GM12878 (cell line): ENCODE data around the gene SLC12A3. TPM values are rescaled to one million over a fixed set of nuclear protein-coding genes. Genes with fewer than 3 reads are reported as not detected.

Source experiments
- ATAC-seq: fragments of 200-7000 bp; cut with Tn5 transposase; 3 replicates; pipeline ENCODE4 v1.9.1; 2020; ENCODE audit warnings: mild to moderate bottlenecking, moderate library complexity
- BruUV-seq: library from RNA; stranded (reverse); fragments of 400-500 nt; replicated peaks from 2 replicates; lab custom pipeline; 2021; lab: Mats Ljungman, UMichigan
- CTCF ChIA-PET: fragments of 300-600 bp; sonication (Branson Sonifier 250); formaldehyde crosslinking; extraction: SDS; loops from one replicate; lab custom pipeline; 2021; ENCODE audit warnings: inconsistent platforms; lab: Yijun Ruan, JAX
- POLR2A ChIA-PET: fragments of 350-600 bp; formaldehyde crosslinking; extraction: SDS; loops from one replicate; lab custom pipeline; 2021; ENCODE audit warnings: inconsistent platforms; lab: Charles Lee
- RAD21 ChIA-PET: fragments of 300-600 bp; sonication (Branson Sonifier 250); formaldehyde crosslinking; loops from one replicate; lab custom pipeline; 2023; ENCODE audit warnings: antibody characterized with exemption; ENCODE audit not compliant: unreplicated experiment; lab: Charles Lee
- SMC1A ChIA-PET: fragments of 300-600 bp; sonication (Branson Sonifier 250); formaldehyde crosslinking; loops from one replicate; lab custom pipeline; 2023; ENCODE audit not compliant: unreplicated experiment, uncharacterized antibody; lab: Charles Lee
- DNase-seq: peaks from one replicate; pipeline ENCODE4 v3.0.0-alpha.2; 2011; ENCODE audit warnings: low read depth, low spot score
- FAIRE-seq: peaks from 3 replicates; lab custom pipeline; 2011; peaks lifted over from hg19 to GRCh38; lab: Jason Lieb, UNC
- H2AFZ ChIP-seq: 2 replicates; pipeline ENCODE4 v1.6.0; 2011; ENCODE audit warnings: low read depth, low read length, control low read depth; ENCODE audit not compliant: control insufficient read depth
- H3K27ac ChIP-seq: 2 replicates; pipeline ENCODE4 v1.5.1; 2011; ENCODE audit warnings: control low read depth; ENCODE audit not compliant: control insufficient read depth, insufficient read depth
- H3K27me3 ChIP-seq, 2 experiments: replicated peaks in 1 of 2; 2 replicates each; pipeline versions ENCODE4 v1.6.0 to v1.6.1; 2011; ENCODE audit warnings: low read length in 1 of 2; ENCODE audit not compliant: control insufficient read depth in 2 of 2, insufficient read depth in 2 of 2
- H3K36me3 ChIP-seq, 2 experiments: 2 replicates each; pipeline ENCODE4 v1.5.1; 2011; ENCODE audit warnings: low read length in 1 of 2; ENCODE audit not compliant: control insufficient read depth in 2 of 2, insufficient read depth in 2 of 2
- H3K4me1 ChIP-seq: 2 replicates; pipeline ENCODE4 v1.6.1; 2011; ENCODE audit warnings: mild to moderate bottlenecking, low read length, moderate library complexity, mixed read lengths; ENCODE audit not compliant: control insufficient read depth, insufficient read depth
- H3K4me2 ChIP-seq: 2 replicates; pipeline ENCODE4 v1.6.0; 2011; ENCODE audit warnings: control low read depth; ENCODE audit not compliant: control insufficient read depth, insufficient read depth
- H3K4me3 ChIP-seq: fragments of 200-600 bp; sonication (generic); 2 replicates; pipeline ENCODE4 v1.5.1; 2016
- H3K79me2 ChIP-seq: 2 replicates; pipeline ENCODE4 v1.6.0; 2011; ENCODE audit warnings: low read length; ENCODE audit not compliant: control insufficient read depth, insufficient read depth
- H3K9ac ChIP-seq: 2 replicates; pipeline ENCODE4 v1.8.0; 2011; ENCODE audit warnings: low read length, control low read depth, mixed read lengths; ENCODE audit not compliant: control insufficient read depth, insufficient read depth
- H3K9me3 ChIP-seq: replicated peaks from 3 replicates; pipeline ENCODE4 v1.5.1; 2011; ENCODE audit warnings: mild to moderate bottlenecking, low read length; ENCODE audit not compliant: control insufficient read depth, insufficient read depth
- H4K20me1 ChIP-seq: 2 replicates; pipeline ENCODE4 v1.6.0; 2011; ENCODE audit not compliant: control insufficient read depth, insufficient read depth
- ATF2 ChIP-seq: IDR thresholded peaks from 2 replicates; pipeline ENCODE4 v1.6.1; 2012; ENCODE audit warnings: low read length, inconsistent platforms
- ATF7 ChIP-seq: fragments of 450-650 bp; IDR thresholded peaks from 2 replicates; pipeline ENCODE4 v1.6.1; 2016; ENCODE audit warnings: low read depth, mild to moderate bottlenecking
- E2F4 ChIP-seq: IDR thresholded peaks from 2 replicates; pipeline ENCODE4 v1.6.1; 2012; ENCODE audit warnings: low read depth, low read length, improper control_type of control experiment
- ETV6 ChIP-seq, 2 experiments: fragments of 450-650 bp in 1 of 2; IDR thresholded peaks in 1 of 2; conservative IDR thresholded peaks in 1 of 2; 2 replicates each; pipeline ENCODE4 v1.6.1; 2014; ENCODE audit warnings: antibody characterized with exemption in 1 of 2, borderline replicate concordance in 1 of 2, low read depth in 1 of 2, mild to moderate bottlenecking in 1 of 2, moderate library complexity in 1 of 2
- FOS ChIP-seq: IDR thresholded peaks from 3 replicates; pipeline ENCODE4 v1.6.1; 2011; ENCODE audit warnings: borderline replicate concordance; ENCODE audit not compliant: insufficient read length; ENCODE audit errors: extremely low read depth
- IRF5 ChIP-seq: fragments of 450-650 bp; IDR thresholded peaks from 2 replicates; pipeline ENCODE4 v1.6.1; 2017; ENCODE audit warnings: borderline replicate concordance
- JUND ChIP-seq: IDR thresholded peaks from 2 replicates; pipeline ENCODE4 v1.6.1; 2012; ENCODE audit warnings: low read depth, mild to moderate bottlenecking, low read length, improper control_type of control experiment, moderate library complexity
- MLLT1 ChIP-seq: fragments of 450-650 bp; IDR thresholded peaks from 2 replicates; pipeline ENCODE4 v1.6.1; 2016; ENCODE audit warnings: mild to moderate bottlenecking
- NFIC ChIP-seq: IDR thresholded peaks from 2 replicates; pipeline ENCODE4 v1.6.1; 2012; ENCODE audit warnings: low read depth, mild to moderate bottlenecking, inconsistent platforms, low read length, moderate library complexity
- POLR2A ChIP-seq: IDR thresholded peaks from 2 replicates; pipeline ENCODE4 v1.6.1; 2011; ENCODE audit warnings: low read depth, mild to moderate bottlenecking, low read length
- POLR2AphosphoS2 ChIP-seq: IDR thresholded peaks from 2 replicates; pipeline ENCODE4 v1.6.1; 2011; ENCODE audit warnings: low read depth, mild to moderate bottlenecking, low read length, improper control_type of control experiment, moderate library complexity
- POLR2AphosphoS5 ChIP-seq: IDR thresholded peaks from 2 replicates; pipeline ENCODE4 v1.6.1; 2011; ENCODE audit warnings: mild to moderate bottlenecking, low read length, inconsistent platforms
- RAD51 ChIP-seq: fragments of 450-650 bp; IDR thresholded peaks from 2 replicates; pipeline ENCODE4 v1.6.1; 2016; ENCODE audit warnings: moderate library complexity, mild to moderate bottlenecking, inconsistent platforms
- RELA ChIP-seq: fragments of 450-650 bp; IDR thresholded peaks from 2 replicates; pipeline ENCODE4 v1.8.0; 2014; ENCODE audit warnings: borderline replicate concordance; ENCODE audit not compliant: partially characterized antibody
- SUZ12 ChIP-seq: fragments of 200-600 bp; sonication (generic); IDR thresholded peaks from one replicate; pipeline ENCODE4 v1.6.1; 2018; ENCODE audit warnings: antibody characterized with exemption, mild to moderate bottlenecking; ENCODE audit not compliant: unreplicated experiment
- TCF12 ChIP-seq: IDR thresholded peaks from 2 replicates; pipeline ENCODE4 v1.6.1; 2011; ENCODE audit warnings: low read depth, mild to moderate bottlenecking, low read length
- TCF3 ChIP-seq: IDR thresholded peaks from 2 replicates; pipeline ENCODE4 v1.6.1; 2012; ENCODE audit warnings: low read depth, mild to moderate bottlenecking, low read length, borderline replicate concordance; ENCODE audit not compliant: insufficient read depth
- ZZZ3 ChIP-seq: IDR thresholded peaks from 2 replicates; pipeline ENCODE4 v1.6.1; 2011; ENCODE audit warnings: low read depth; ENCODE audit not compliant: control insufficient read depth, insufficient read length
- WGBS: methylation state at CpG from one replicate; pipeline ENCODE4 v1.1.6; 2016; ENCODE audit warnings: low lambda C conversion rate; ENCODE audit not compliant: insufficient replicate concordance, insufficient coverage; ENCODE audit errors: missing lambda C conversion rate; 5-methylcytosine and 5-hydroxymethylcytosine counted together
- in situ Hi-C: fragments of 300-500 bp; cut with MboI; formaldehyde crosslinking; loops from 9 replicates; pipeline ENCODE4 v1.14.3; 2018; ENCODE audit warnings: mixed read lengths
- intact Hi-C: fragments of 100-400 bp; cut with micrococcal nuclease; formaldehyde crosslinking; loops from one replicate; pipeline ENCODE4 v1.14.2; 2022; ENCODE audit not compliant: unreplicated experiment
- polyA plus RNA-seq, 11 experiments: library from polyadenylated mRNA; depleted of rRNA in 4 of 11; unstranded in 6 of 11; stranded (reverse) in 5 of 11; fragments of >200 nt; fragmentation: Nextera tagmentation in 4 of 11; fragmentation: Illumina TruSeq in 1 of 11; extraction: Ambion mirVana in 4 of 11; extraction: Trizol in 1 of 11; gene quantifications; 1 replicate in 1 of 11; 2 replicates in 10 of 11; pipeline versions ENCODE4 v1.2.1 to v1.2.3, GENCODE V29; 2011 to 2016; ENCODE audit warnings: inconsistent platforms in 2 of 11, missing spikeins in 2 of 11, low read depth in 1 of 11
- total RNA-seq, 4 experiments: library from RNA; depleted of rRNA in 3 of 4; stranded (reverse); fragments of >200 nt in 3 of 4; fragmentation: Illumina TruSeq in 1 of 4; extraction: Trizol in 1 of 4; gene quantifications; 2 replicates each; pipeline versions ENCODE4 v1.2.1 to v1.2.3, GENCODE V29; 2013 to 2021

The SLC12A3 gene
- total and polyA plus RNA-seq, 10 of the 15 experiments (the other 5 are each of a cell fraction or from before 2014, with no cell fraction given), result 0.05 to 6.3 (median 3.1) TPM

GRCh38 chr16:56935201-56935600, 70.2 kb downstream of the SLC12A3 start (continued):
- TF ChIP-seq E2F4 (no peak), POLR2AphosphoS5 (peak; percentile 47; the same call in 1 of the 2 replicates), ATF7 (no peak), IRF5 (no peak), ZZZ3 (no peak), RELA (no peak), TCF12 (no peak)

- ATAC-seq, result no peak
- H3K4me2 ChIP-seq, result peak overlapping the region; percentile 38
- 33% methylated on average over 5 of the region's 5 CpGs for WGBS
- ChIA-PET CTCF (interaction anchor here (0.7 to 2.1 kb wide), 7 partner anchors 9 to 110 kb away, joined by 3 to 15 read pairs (median 4); partner anchors contain the start of gene SLC12A3), SMC1A (interaction anchor here (0.7 to 4.6 kb wide), 25 partner anchors 9 to 105 kb away, joined by 3 to 18 read pairs (median 4); partner anchors contain the start of gene SLC12A3), POLR2A (interaction anchor here (0.6 to 21.1 kb wide), 10 partner anchors 9 to 74 kb away, joined by 3 to 306 read pairs (median 6); no protein-coding TSS in a partner anchor), RAD21 (interaction anchor here (0.9 to 2.1 kb wide), 13 partner anchors 9 to 87 kb away, joined by 3 to 11 read pairs (median 5); no protein-coding TSS in a partner anchor)
- no peaks in the 10 kb centered on the region for H3K9me3 ChIP-seq
- in situ Hi-C loops (no loop called here), intact Hi-C loops (no loop called here)
- H3K36me3 ChIP-seq, result peaks cover 8 to 31% of the 10 kb centered on the region in 2 experiments
- DNase-seq, result no peak
- no peak overlapping the region for H2AFZ ChIP-seq
- H4K20me1 ChIP-seq, result no peaks in the 10 kb centered on the region
- no peak overlapping the region for H3K27ac ChIP-seq
- H3K9ac ChIP-seq, result no peak overlapping the region; the same call in 1 of the 2 replicates
- H3K4me3 ChIP-seq, result peak overlapping the region; percentile 39
- H3K27me3 ChIP-seq, result no peaks in the 10 kb centered on the region
- peaks cover 38% of the 10 kb centered on the region for H3K4me1 ChIP-seq
- BruUV-seq, result no TSS peak
- peaks cover 54% of the 10 kb centered on the region for H3K79me2 ChIP-seq
- no peak for FAIRE-seq
- TF ChIP-seq POLR2AphosphoS5 (peak; percentile 52; the same call in 1 of the 2 replicates), NFIC (no peak), TCF3 (no peak), MLLT1 (0 out of 2 replicates have a peak, but pooled peaks have one; percentile 5), RAD51 (no peak), ETV6 (conservative IDR thresholded peaks at IDR 0.05 in 1 of 2, IDR thresholded peaks at IDR 0.05 in 1 of 2; ENCODE audit: borderline replicate concordance in 1 of 2, low read depth in 1 of 2) (no peak), SUZ12 (no peak), POLR2A (peak; percentile 31; the same call in 1 of the 2 replicates), POLR2AphosphoS2 (peak; percentile 67; the same call in 1 of the 2 replicates), ATF2 (no peak), FOS (no peak), JUND (no peak)
Measured at GRCh38 chr16:56936491-56936890, 71.5 kb downstream of the SLC12A3 start.
